ENCODE measurements around the gene MUC4.

- TF ChIP-seq POLR2A (IDR thresholded peaks at IDR 0.05) (no peak), CTCF (IDR thresholded peaks at IDR 0.05) (no peak)
These were observed 59.0 kb downstream of the MUC4 start for GRCh38 chr3:195752546-195753331.

Data from Peyer's patch (tissue), 4 donors.